HG03025 (cell line): Measurements from ENCODE around the gene PRAMEF17.
"Not testable (repeated sequence)": the region's sequence is repeated elsewhere in the genome, so short reads cannot be mapped to it uniquely, and the experiment has no call there.

Experiments used
- ATAC-seq: cut with Tn5 transposase; IDR thresholded peaks from one replicate; pipeline ENCODE4 v1.9.1; 2021; ENCODE audit warnings: mild to moderate bottlenecking, moderate library complexity; ENCODE audit not compliant: unreplicated experiment, low FRiP score

Gene PRAMEF17

DNA sequence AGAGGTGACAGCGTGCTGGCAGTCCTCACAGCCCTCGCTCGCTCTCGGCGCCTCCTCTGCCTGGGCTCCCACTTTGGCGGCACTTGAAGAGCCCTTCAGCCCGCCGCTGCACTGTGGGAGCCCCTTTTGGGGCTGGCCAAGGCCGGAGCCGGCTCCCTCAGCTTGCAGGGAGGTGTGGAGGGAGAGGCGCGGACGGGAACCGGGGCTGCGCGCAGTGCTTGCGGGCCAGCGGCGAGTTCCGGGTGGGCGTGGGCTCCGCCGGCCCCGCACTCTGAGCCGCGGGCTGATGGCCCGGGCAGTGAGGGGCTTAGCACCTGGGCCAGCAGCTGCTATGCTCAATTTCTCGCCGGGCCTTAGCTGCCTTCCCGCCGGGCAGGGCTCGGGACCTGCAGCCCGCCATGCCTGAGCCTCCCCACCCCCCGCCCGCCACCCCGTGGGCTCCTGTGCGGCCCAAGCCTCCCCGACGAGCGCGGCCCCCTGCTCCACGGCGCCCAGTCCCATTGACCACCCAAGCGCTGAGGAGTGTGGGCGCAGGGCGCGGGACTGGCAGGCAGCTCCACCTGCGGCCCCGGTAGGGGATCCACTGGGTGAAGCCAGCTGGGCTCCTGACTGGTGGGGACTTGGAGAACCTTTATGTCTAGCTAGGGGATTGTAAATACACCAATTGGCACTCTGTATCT is 49.8 kb downstream of the PRAMEF17 start:
- ATAC-seq, result not testable (repeated sequence)
